H1 (cell line): ENCODE results near the gene SMC3. TPM values are rescaled to one million over a fixed set of nuclear protein-coding genes. Genes with fewer than 3 reads are reported as not detected.

ENCODE experiments used
- EZH2 ChIP-seq: fragments of 200-600 bp; sonication (generic); IDR thresholded peaks from 2 replicates; pipeline ENCODE4 v1.7.1; 2012; ENCODE audit warnings: low read depth, mild to moderate bottlenecking, moderate library complexity, low read length, inconsistent platforms; ENCODE audit not compliant: severe bottlenecking
- GABPA ChIP-seq: IDR thresholded peaks from 2 replicates; pipeline ENCODE4 v1.6.1; 2011; ENCODE audit warnings: mild to moderate bottlenecking, low read length, moderate library complexity, borderline replicate concordance; ENCODE audit not compliant: insufficient read depth
- JUN ChIP-seq: IDR thresholded peaks from 2 replicates; pipeline ENCODE4 v1.6.1; 2011; ENCODE audit warnings: low read depth, mild to moderate bottlenecking, improper control_type of control experiment, low read length
- KDM4A ChIP-seq: IDR thresholded peaks from one replicate; pipeline ENCODE4 v1.7.1; 2012; ENCODE audit warnings: low read depth, mild to moderate bottlenecking, moderate library complexity, low read length, inconsistent platforms; ENCODE audit not compliant: severe bottlenecking
- ZNF274 ChIP-seq: IDR thresholded peaks from 2 replicates; pipeline ENCODE4 v1.7.0; 2012; ENCODE audit warnings: low read length, borderline replicate concordance; ENCODE audit errors: extremely low read depth
- polyA plus RNA-seq, 7 experiments: library from polyadenylated mRNA; depleted of rRNA in 3 of 7; stranded (reverse) in 5 of 7; unstranded in 2 of 7; fragments of >200 nt in 5 of 7; fragments of 200-250 nt in 2 of 7; gene quantifications; 1 replicate in 5 of 7; 2 replicates in 1 of 7; 4 replicates in 1 of 7; pipeline versions ENCODE4 v1.2.1 to v1.2.3, GENCODE V29; 2011 to 2013; ENCODE audit warnings: missing spikeins in 2 of 7, mixed read lengths in 2 of 7
- total RNA-seq: library from RNA; stranded (reverse); fragmentation: NEBNext Ultra II Directional; extraction: Animal tissue kit (Norgen Biotek cat#: 25700); gene quantifications from 2 replicates; pipeline ENCODE4 v1.2.1, GENCODE V29; 2021

SMC3 gene
- total and polyA plus RNA-seq, 2 of the 8 experiments (the other 6 are each of a cell fraction or from before 2014, with no cell fraction given): 12.7 to 93.4 TPM

DNA sequence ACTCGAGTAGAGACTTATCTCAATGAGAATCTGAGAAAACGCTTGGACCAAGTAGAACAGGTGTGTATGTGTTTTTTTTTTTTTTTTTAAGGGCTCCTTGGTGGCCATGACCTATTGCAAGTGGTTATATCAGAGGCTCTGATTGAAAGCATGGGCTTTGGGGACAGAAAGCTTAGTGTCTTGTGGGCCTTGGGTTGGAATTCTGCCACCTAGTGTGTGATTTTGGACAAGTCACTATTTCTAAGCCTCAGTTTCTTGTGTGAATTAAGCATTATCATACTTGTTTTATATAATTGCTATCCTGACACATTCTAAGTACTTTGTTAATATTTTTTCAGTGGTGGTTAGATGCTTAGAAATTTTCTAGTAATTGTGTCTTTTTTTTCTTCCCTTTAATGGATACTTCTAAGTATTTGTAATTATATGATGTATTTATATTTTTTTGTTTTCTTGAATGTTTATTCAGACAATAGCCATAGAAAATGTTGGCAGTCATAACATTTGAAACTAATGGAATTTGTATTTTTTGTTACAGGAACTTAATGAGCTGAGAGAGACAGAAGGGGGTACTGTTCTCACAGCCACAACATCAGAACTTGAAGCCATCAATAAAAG, 33.1 kb downstream of the SMC3 start (continued):
- no peak for TF ChIP-seq ZNF274
- no peak for TF ChIP-seq EZH2
- no peak for TF ChIP-seq JUN
- no peak for TF ChIP-seq KDM4A
- no peak for TF ChIP-seq GABPA
